ENCODE data around the gene ARMH1.

Gene ARMH1

DNA sequence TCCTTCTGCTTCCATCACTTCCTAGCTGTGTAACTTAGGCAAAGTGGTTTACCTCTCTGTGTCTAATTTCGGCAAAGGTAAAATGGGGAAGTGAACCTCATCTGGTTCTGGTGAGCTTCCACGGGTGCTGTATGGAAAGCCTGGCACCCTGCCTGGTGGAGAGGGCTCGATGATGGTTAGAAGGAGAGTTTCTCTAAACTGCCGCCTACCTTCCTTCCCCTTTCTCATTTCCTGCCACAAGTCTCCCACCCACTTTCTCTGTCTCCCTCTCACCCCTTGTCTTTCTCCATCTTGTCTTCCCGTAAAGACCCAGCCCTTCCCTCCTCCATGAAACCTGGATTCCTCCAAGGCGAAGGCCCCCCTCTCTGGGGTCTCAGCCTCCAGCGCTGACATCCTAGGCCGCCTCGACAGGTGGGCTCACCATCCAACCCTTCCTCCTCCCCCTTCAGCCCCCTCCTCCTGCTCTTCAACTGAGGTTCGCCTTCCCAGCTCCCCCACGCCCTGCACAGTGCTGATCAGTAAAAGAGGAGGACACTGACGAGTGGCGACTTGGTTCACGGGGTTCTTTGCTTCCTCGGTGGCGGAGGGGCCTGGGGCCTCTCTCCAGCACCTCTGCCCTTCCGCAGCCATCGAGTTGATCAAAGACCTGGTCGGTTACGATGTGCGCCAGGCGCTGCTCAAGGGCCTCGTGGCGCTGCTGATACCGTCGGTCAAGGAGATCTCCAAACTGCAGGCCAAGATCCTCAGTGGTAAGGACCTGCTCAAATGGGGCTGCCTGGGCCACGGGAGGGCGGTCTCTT is 49.2 kb downstream of the ARMH1 start:
- TF ChIP-seq, protein P1, sequence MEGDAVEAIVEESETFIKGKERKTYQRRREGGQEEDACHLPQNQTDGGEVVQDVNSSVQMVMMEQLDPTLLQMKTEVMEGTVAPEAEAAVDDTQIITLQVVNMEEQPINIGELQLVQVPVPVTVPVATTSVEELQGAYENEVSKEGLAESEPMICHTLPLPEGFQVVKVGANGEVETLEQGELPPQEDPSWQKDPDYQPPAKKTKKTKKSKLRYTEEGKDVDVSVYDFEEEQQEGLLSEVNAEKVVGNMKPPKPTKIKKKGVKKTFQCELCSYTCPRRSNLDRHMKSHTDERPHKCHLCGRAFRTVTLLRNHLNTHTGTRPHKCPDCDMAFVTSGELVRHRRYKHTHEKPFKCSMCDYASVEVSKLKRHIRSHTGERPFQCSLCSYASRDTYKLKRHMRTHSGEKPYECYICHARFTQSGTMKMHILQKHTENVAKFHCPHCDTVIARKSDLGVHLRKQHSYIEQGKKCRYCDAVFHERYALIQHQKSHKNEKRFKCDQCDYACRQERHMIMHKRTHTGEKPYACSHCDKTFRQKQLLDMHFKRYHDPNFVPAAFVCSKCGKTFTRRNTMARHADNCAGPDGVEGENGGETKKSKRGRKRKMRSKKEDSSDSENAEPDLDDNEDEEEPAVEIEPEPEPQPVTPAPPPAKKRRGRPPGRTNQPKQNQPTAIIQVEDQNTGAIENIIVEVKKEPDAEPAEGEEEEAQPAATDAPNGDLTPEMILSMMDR (conservative IDR thresholded peaks at IDR 0.05; ENCODE audit: low read depth, low read length): no peak
- no peak overlapping the region for H3K4me3 ChIP-seq (ENCODE audit: low read length)
- no peak for DNase-seq (ENCODE audit: low read depth)

DNA sequence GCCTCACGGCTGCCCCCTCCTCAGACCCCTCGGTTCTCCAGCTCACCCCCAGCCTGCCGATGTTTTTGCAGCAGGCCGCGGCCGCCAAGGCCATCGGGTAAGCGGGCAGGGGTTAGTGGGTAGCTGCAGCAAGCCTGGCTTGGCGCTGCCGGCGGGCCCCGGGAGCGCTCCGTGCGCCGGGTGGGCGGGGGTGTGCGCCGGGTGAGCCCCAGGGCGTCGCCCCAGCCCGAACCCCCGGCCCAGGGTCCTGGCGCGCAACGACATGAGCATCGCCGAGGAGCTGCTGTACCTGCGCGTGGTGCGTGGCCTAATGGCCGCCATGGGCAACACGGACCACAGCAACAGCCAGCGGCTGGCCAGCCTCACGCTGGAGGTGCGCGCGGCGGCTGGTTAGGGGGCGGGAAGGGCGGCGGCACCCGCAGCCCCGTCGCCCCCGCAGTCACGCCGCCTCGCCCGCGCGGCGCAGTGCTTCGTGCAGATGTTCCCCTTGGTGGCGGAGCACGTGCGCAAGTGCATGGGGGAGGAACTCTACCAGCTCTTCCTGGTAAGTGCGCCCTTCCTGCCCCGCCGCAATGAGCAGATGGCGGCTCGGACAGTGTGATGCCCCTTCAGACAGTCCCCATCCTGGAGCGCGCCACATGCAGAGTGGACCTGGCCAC is 49.9 kb downstream of the ARMH1 start:
- no peak overlapping the region for H3K4me3 ChIP-seq (ENCODE audit: low read length)
- TF ChIP-seq, protein P1 (conservative IDR thresholded peaks at IDR 0.05; ENCODE audit: low read depth, low read length): no peak
- DNase-seq (ENCODE audit: low read depth): no peak

DNA sequence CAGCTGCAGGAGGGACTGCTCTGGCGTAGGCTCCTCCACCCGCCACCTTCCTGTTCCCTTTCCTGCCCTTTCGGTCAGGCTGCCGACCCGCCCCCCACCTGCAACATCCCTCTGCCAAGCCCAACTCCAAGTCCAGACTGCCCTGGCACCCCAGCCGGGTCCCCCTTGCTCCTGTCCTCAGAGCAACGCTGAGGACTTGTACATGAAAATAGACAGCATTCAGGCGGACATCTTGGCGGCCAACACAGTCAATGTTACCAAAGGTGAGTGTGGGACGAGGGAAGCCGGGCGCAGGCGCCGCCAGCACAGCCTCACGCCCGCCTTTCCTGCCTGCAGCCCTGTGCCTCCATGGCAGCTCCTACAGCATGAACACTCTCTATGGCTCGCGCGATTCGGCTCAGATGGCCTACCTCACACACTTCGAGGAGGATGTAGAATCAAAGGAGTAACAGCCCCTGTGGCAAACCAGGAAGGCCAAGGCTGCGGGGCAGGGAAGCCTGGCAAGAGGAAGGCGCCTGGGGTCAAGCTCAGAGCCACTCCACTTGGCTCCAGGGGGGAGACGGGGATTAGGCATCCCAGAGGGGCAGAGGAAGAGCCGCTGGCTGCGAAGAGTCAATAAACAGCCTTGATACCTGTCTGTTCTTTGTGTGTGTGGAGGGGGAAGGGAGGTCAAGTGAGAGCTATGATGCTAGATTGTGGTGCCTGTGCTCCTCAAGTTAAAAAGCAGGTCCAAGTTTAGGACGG is 50.6 kb downstream of the ARMH1 start:
- TF ChIP-seq, protein P1 (conservative IDR thresholded peaks at IDR 0.05; ENCODE audit: low read depth, low read length): no peak
- no peak for DNase-seq (ENCODE audit: low read depth)
- no peak overlapping the region for H3K4me3 ChIP-seq (ENCODE audit: low read length)

DNA sequence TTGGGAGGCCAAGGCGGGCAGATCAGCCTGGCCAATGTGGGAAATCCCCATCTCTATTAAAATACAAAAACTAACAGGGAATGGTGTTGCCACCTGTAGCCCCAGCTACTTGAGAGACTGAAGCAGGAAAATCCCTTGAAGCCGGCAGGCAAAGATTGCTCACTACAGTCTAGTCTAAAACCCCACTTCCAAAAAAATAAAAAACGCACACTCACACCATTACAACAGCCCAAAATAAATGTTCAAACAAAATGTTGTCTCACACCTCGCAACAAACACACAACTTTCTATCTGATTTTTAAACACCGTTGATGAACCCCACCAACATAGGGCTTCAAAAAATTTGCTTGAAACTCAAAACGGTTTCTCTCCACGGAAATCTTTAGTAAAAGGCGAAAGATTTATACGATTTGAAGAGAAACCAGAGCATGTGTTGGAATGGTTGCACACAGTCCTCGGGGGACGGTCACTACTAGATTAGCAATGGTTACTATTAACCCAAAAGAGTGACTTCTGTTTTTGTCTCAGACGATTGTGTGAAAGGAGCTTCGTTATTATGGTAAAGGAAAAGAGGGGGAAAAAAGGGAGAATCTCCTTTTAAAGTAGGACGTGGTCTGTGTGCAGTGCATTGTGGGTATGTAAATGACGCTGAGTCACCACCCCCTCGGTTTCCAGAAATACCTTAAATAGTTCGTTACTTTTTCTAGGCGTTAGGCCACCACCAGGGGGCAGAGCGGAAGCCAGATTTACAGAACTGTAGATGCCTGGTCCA is 56.4 kb downstream of the ARMH1 start, which contains the start of gene RNU5D-1:
Gene RNU5D-1 (minus strand): TSS at position 430 of the 772 bp plus-strand sequence.
- peak; percentile 93 for DNase-seq (ENCODE audit: low read depth)
- peak within 1 kb of the TSS; percentile 6 for H3K4me3 ChIP-seq (ENCODE audit: low read length)
- TF ChIP-seq, protein P1 (conservative IDR thresholded peaks at IDR 0.05; ENCODE audit: low read depth, low read length): peak; percentile 85

DNA sequence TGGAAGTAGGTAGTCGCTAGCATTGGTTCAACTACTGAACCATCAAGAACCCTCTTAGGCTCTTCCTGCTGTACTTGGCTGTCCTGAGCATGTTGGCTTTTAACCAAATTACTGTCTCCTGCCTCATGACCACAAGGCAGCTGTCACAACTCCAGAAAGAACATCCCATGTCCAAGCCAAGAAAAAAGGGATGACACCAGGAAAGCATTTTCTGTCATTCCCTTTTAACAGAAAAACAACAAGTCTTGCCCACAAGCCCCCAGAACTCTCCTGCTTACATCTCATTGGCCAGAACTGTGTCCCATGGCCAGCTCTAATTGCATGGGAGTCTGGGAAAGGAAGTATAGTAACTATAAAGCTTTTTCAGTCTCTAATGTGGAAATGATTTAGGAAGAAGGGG is 58.9 kb downstream of the ARMH1 start:
- TF ChIP-seq, protein P1 (conservative IDR thresholded peaks at IDR 0.05; ENCODE audit: low read depth, low read length): no peak
- DNase-seq (ENCODE audit: low read depth): no peak

DNA sequence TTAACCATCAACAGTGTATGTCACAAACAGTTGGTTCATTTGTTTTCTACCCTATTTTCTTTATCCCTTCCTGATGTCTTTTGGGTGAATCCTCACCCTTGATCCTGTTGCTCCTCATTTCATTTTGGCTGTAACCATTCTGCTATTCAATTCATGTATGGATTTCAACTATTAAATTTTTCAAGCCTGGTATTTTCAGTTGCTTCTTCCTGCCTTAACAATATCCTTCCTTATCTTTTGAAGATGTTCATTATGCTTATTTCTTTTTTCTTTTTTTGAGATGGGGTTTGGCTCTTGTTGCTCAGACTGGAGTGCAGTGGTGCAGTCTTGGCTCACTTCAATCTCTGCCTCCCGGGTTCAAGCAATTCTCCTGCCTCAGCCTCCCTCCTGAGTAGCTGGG is 59.3 kb downstream of the ARMH1 start:
- TF ChIP-seq, protein P1 (conservative IDR thresholded peaks at IDR 0.05; ENCODE audit: low read depth, low read length): no peak
- no peak for DNase-seq (ENCODE audit: low read depth)
- H3K4me3 ChIP-seq (ENCODE audit: low read length): no peak overlapping the region

More for the DNA sequence above, 58.9 kb downstream of the ARMH1 start:
- H3K4me3 ChIP-seq (ENCODE audit: low read length): no peak overlapping the region

Measured in retinal pigment epithelial cell (primary cell).